SH-SY5Y (cell line): ENCODE data around the gene PDE4B.

Experiments used
- GATA2 ChIP-seq: IDR thresholded peaks from 2 replicates; pipeline ENCODE4 v1.6.1; 2011; ENCODE audit warnings: mild to moderate bottlenecking, low read depth, low read length
- GATA3 ChIP-seq: IDR thresholded peaks from 2 replicates; pipeline ENCODE4 v1.6.1; 2011; ENCODE audit warnings: low read depth, mild to moderate bottlenecking, low read length, moderate library complexity

- no peak for TF ChIP-seq GATA3
- no peak for TF ChIP-seq GATA2
Measured at GRCh38 chr1:66254785-66255184, 462.1 kb downstream of the PDE4B start.
